SK-N-SH treated with all-trans-retinoic acid at 6 μM for 48 hours (cell line): ENCODE data around the gene PSRC1.

Experiments
- ATAC-seq: fragments of 200-7000 bp; cut with Tn5 transposase; 3 replicates; pipeline ENCODE4 v1.9.1; 2020; ENCODE audit warnings: mild to moderate bottlenecking, moderate library complexity
- CREB5 ChIP-seq: fragments of 250-450 bp; sonication (Bioruptor Pico); IDR thresholded peaks from 2 replicates; pipeline ENCODE4 v1.5.1; 2020; ENCODE audit warnings: low read depth, mild to moderate bottlenecking, moderate library complexity
- CSDC2 ChIP-seq: fragments of 250-450 bp; sonication (Bioruptor Pico); IDR thresholded peaks from 2 replicates; pipeline ENCODE4 v1.5.0; 2020; ENCODE audit warnings: mild to moderate bottlenecking, moderate library complexity
- CSRNP3 ChIP-seq: fragments of 250-450 bp; sonication (Bioruptor Pico); IDR thresholded peaks from 2 replicates; pipeline ENCODE4 v1.5.1; 2021; ENCODE audit warnings: mild to moderate bottlenecking, moderate library complexity
- ESRRG ChIP-seq: fragments of 250-450 bp; sonication (Bioruptor Pico); IDR thresholded peaks from 2 replicates; pipeline ENCODE4 v1.6.1; 2021; ENCODE audit warnings: mild to moderate bottlenecking
- ISL1 ChIP-seq: fragments of 250-450 bp; sonication (Bioruptor Pico); IDR thresholded peaks from 2 replicates; pipeline ENCODE4 v2.1.2; 2022; ENCODE audit warnings: mild to moderate bottlenecking, moderate library complexity
- OSR1 ChIP-seq: fragments of 250-450 bp; sonication (Bioruptor Pico); IDR thresholded peaks from 2 replicates; pipeline ENCODE4 v1.8.0; 2022; ENCODE audit warnings: moderate library complexity, mild to moderate bottlenecking, inconsistent platforms
- PATZ1 ChIP-seq: fragments of 250-450 bp; sonication (Bioruptor Pico); IDR thresholded peaks from 2 replicates; pipeline ENCODE4 v1.8.0; 2020; ENCODE audit warnings: mild to moderate bottlenecking, moderate library complexity, borderline replicate concordance
- POU6F1 ChIP-seq: fragments of 250-450 bp; sonication (Bioruptor Pico); IDR thresholded peaks from 2 replicates; pipeline ENCODE4 v1.8.0; 2021; ENCODE audit warnings: low read depth, mild to moderate bottlenecking, moderate library complexity, borderline replicate concordance
- PPARA ChIP-seq: fragments of 250-450 bp; sonication (Bioruptor Pico); IDR thresholded peaks from 2 replicates; pipeline ENCODE4 v1.5.0; 2020; ENCODE audit warnings: mild to moderate bottlenecking, borderline replicate concordance
- RARB ChIP-seq: fragments of 250-450 bp; sonication (Bioruptor Pico); IDR thresholded peaks from 2 replicates; pipeline ENCODE4 v1.8.0; 2021; ENCODE audit warnings: mild to moderate bottlenecking, moderate library complexity
- SNAI2 ChIP-seq: fragments of 250-450 bp; sonication (Bioruptor Pico); IDR thresholded peaks from 2 replicates; pipeline ENCODE4 v1.5.0; 2020; ENCODE audit warnings: mild to moderate bottlenecking, moderate library complexity
- TCF4 ChIP-seq: fragments of 250-450 bp; sonication (Bioruptor Pico); IDR thresholded peaks from 2 replicates; pipeline ENCODE4 v1.8.0; 2021; ENCODE audit warnings: mild to moderate bottlenecking, moderate library complexity, borderline replicate concordance
- TOX ChIP-seq: fragments of 250-450 bp; sonication (Bioruptor Pico); IDR thresholded peaks from 2 replicates; pipeline ENCODE4 v1.8.0; 2021; ENCODE audit warnings: mild to moderate bottlenecking, moderate library complexity, borderline replicate concordance
- TSHZ2 ChIP-seq: fragments of 250-450 bp; sonication (Bioruptor Pico); IDR thresholded peaks from 2 replicates; pipeline ENCODE4 v1.5.0; 2020; ENCODE audit warnings: mild to moderate bottlenecking, moderate library complexity
- ZC3H10 ChIP-seq: fragments of 250-450 bp; sonication (Bioruptor Pico); IDR thresholded peaks from 2 replicates; pipeline ENCODE4 v1.5.1; 2021; ENCODE audit warnings: mild to moderate bottlenecking, moderate library complexity
- ZFP3 ChIP-seq: fragments of 250-450 bp; sonication (Bioruptor Pico); IDR thresholded peaks from 2 replicates; pipeline ENCODE4 v1.5.0; 2020; ENCODE audit warnings: mild to moderate bottlenecking, moderate library complexity
- ZFP30 ChIP-seq: fragments of 450-650 bp; formaldehyde crosslinking; IDR thresholded peaks from 2 replicates; pipeline ENCODE4 v1.5.0; 2022; ENCODE audit warnings: mild to moderate bottlenecking, moderate library complexity
- ZNF70 ChIP-seq: fragments of 450-650 bp; formaldehyde crosslinking; IDR thresholded peaks from 2 replicates; pipeline ENCODE4 v1.5.0; 2020; ENCODE audit warnings: mild to moderate bottlenecking, moderate library complexity
- ZNF8 ChIP-seq: fragments of 450-650 bp; formaldehyde crosslinking; IDR thresholded peaks from 2 replicates; pipeline ENCODE4 v1.5.0; 2020; ENCODE audit warnings: mild to moderate bottlenecking, moderate library complexity

Gene PSRC1

GRCh38 chr1:109282952-109283747 lies at the start of gene PSRC1:
PSRC1 (minus strand) TSS chr1:109283145.
- TF ChIP-seq SNAI2 (0 out of 2 replicates have a peak, but pooled peaks have one; percentile 16), RARB (CRISPR knock-in tag) (no peak), ISL1 (CRISPR knock-in tag) (no peak), PATZ1 (CRISPR knock-in tag) (peak; percentile 83; the same call in 1 of the 2 replicates), CSDC2 (CRISPR knock-in tag) (no peak), ESRRG (no peak), CSRNP3 (CRISPR knock-in tag) (no peak)
- ATAC-seq = peak; percentile 98

- TF ChIP-seq PATZ1 (CRISPR knock-in tag) = no peak
- TF ChIP-seq TOX (CRISPR knock-in tag) = no peak
- no peak for TF ChIP-seq RARB (CRISPR knock-in tag)
- no peak for TF ChIP-seq PPARA (CRISPR knock-in tag)
- TF ChIP-seq TCF4 (CRISPR knock-in tag) = no peak
- TF ChIP-seq ZNF70 (CRISPR knock-in tag) = no peak
- TF ChIP-seq ZNF8 (CRISPR knock-in tag) = no peak
- no peak for TF ChIP-seq CREB5 (CRISPR knock-in tag)
- TF ChIP-seq CSRNP3 (CRISPR knock-in tag) = no peak
- TF ChIP-seq OSR1 (CRISPR knock-in tag) = no peak
- TF ChIP-seq TSHZ2 (CRISPR knock-in tag) = no peak
- no peak for TF ChIP-seq CSDC2 (CRISPR knock-in tag)
- TF ChIP-seq ZFP3 (CRISPR knock-in tag) = no peak
- TF ChIP-seq ZC3H10 = no peak
- no peak for TF ChIP-seq ZFP30 (CRISPR knock-in tag)
- TF ChIP-seq ESRRG = no peak
- TF ChIP-seq POU6F1 (CRISPR knock-in tag) = no peak
- no peak for ATAC-seq
These were observed 48.2 kb upstream of the PSRC1 start for GRCh38 chr1:109331113-109331512.
